T-helper 2 cell treated with Interferon-gamma antibody and Interleukin-4, amounts not matched to agents 100 ng/mL and 5 ng/mL, for 36 hours (primary cell): ENCODE measurements around the gene AMIGO3. TPM values are rescaled to one million over a fixed set of nuclear protein-coding genes. Genes with fewer than 3 reads are reported as not detected.
"Not testable (repeated sequence)": the region's sequence is repeated elsewhere in the genome, so short reads cannot be mapped to it uniquely, and the experiment has no call there.

Experiments used
- intact Hi-C: fragments of 100-400 bp; cut with micrococcal nuclease; formaldehyde crosslinking; loops from one replicate; pipeline ENCODE4 v1.15.1; 2023
- total RNA-seq: library from RNA; stranded (reverse); gene quantifications from 2 replicates; pipeline ENCODE4 v1.2.3, GENCODE V29; 2022

AMIGO3 gene
- total RNA-seq, 1 donor from 2014 or later, result 0.27 TPM

- intact Hi-C loops, result loop anchor here (1.0 kb wide), 1 partner anchor 16 kb away; the partner anchor contains the start of gene APEH
Observed at GRCh38 chr3:49689908-49690624, 29.4 kb downstream of the AMIGO3 start.

DNA sequence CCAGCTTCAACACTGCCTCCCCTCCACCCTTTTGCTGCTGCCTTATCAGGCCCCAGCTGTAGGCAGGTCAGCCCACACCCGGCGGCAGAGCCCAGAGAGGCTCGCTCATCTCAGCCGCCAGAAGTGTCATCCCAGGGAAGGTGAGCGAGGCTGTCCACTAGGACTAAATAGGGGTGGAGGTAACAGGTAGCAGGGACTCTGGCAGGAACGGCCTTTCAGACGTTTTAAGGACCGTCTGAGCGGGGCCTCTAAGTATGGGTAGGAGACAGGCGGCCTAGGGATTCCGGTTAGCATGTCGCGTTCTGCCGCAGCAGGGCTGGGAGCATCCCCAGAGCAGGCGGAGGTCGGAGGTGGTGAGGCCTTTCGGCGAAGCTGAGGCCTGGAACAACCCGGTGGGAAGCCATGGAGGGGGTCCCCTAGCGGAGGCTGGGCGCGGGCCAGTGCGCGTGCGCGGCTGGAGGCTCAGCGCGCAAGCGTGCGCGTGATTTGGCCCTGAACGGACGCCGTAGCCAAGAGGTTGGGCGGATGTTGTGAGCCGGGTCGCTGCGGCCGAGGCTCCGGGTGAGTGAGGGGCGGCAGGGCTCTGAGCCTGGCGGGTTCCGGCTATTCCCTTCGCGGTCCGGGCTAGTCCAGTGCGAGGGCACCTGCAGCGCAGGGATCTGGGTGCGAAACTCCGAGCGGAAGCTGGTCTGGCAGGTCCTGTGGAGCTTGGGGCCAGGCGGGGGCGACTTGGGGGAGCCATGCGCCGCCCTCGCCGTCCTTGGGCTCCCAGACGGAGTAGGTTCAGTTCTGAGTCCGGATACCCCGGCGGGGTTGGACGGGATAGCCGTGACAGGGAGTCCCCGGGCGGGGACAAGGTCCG is 30.2 kb downstream of the AMIGO3 start, which contains the start of the genes MST1 and RNF123:
Gene MST1 (minus strand): TSS at position 429 of the 862 bp plus-strand sequence. CDS start 783 bp downstream, outside the sequence.
Gene RNF123 (plus strand): TSS at position 512 of the 862 bp plus-strand sequence. CDS start 1,609 bp downstream, outside the sequence.
- intact Hi-C loops, result loop anchor here (1.0 kb wide), 1 partner anchor 15 kb away; the partner anchor contains the start of gene APEH

- intact Hi-C loops, result loop anchor here (1.0 kb wide), 1 partner anchor 14 kb away; the partner anchor contains the start of gene APEH
Observed at GRCh38 chr3:49688338-49689045, 31.0 kb downstream of the AMIGO3 start.

- intact Hi-C loops, result not testable (repeated sequence)
Observed at GRCh38 chr3:49687424-49687795, 32.1 kb downstream of the AMIGO3 start.

DNA sequence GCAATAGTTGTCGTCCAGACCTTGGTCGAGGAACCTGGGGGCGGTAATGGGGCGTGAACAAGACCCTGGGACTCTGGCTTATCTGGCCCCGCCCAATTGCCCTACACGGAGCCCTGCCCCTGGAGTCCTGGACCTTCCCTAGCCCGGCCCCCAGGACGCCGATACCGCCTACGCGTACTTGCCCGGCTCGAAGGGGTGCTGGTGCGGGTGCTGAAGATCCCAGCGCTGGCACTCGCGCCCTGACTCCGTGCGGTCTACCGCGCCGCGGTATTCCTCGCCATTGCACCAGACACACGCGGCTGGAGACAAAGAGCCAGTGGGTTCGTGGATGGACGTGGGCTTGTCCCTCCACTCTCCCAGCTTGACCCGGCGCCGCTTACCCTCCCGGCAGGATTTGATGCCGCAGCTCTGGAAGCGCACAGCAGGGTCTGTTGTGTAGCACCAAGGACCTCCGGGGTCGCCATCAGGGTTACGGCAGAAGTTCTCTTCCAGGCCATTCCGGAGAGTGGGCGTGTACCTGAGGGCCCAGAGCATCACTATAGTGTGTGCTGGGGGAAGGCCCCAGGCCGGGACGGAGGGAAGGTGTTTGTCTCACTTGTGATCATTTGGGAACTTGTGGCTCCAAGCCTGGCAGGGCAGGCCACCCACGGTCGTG is 32.6 kb downstream of the AMIGO3 start:
- intact Hi-C loops, result not testable (repeated sequence)

GRCh38 chr3:49686346-49686745 is 33.1 kb downstream of the AMIGO3 start:
- intact Hi-C loops, result not testable (repeated sequence)

DNA sequence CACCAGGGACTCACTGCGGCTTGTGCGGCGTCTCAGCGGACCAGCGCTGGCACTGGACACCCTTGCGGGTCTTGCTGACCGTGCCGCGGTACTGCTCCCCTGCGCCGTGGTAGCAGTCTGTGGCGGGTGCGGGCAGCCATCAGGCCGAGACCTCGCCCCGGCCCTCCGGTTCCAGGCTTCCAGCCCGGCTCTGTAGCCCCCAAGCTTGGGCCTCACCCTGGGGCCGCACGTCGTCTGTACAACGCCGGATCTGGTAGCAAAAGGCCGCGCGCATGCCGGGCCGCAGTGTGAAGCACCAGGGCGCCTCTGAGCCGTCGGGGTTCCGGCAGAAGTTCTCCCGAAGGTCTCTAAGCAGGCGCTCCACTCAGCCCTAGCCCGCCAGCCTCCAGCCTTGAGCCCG is 33.6 kb downstream of the AMIGO3 start:
- intact Hi-C loops, result not testable (repeated sequence)

- intact Hi-C loops, result not testable (repeated sequence)
Observed at GRCh38 chr3:49685103-49685502, 34.4 kb downstream of the AMIGO3 start.

- intact Hi-C loops, result not testable (repeated sequence)
Observed at GRCh38 chr3:49684453-49684852, 35.0 kb downstream of the AMIGO3 start.

DNA sequence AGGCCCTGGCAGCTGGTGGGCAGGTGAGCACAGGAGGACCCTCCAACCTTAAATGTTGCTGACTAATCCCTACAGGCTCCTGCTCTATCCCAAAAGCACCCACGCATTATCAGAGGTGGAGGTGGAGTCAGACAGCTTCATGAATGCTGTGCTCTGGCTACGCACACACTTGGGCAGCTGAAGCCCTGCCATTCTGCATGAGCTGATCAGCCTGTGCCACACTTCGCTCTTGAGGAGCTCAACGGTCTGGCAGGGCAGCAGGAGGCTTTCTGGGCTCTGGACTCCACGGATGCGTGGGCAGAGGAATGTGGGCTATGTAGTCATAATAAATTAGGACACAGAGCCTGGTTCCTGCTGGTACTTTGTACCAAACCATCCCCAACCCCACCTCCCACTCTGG is 36.3 kb downstream of the AMIGO3 start:
- intact Hi-C loops, result no loop called here

DNA sequence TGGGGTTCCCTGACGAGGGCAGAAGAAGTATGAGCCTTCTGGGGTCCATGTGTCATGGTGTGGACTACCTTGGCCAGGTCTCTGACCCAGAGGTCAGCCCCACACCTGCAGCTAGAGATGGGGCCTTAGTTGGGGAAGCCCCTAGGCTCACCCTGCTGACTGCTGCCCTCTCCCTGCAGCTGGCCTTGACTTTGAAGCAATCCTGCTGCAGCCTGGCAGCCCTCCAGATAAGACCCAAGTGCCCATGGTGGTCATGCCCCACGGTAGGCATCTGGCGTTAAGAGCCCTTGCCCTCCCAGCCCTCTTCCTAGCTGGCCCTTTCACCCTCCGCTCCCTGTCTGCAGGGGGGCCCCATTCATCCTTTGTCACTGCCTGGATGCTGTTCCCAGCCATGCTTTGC is 37.9 kb downstream of the AMIGO3 start:
- intact Hi-C loops, result no loop called here

DNA sequence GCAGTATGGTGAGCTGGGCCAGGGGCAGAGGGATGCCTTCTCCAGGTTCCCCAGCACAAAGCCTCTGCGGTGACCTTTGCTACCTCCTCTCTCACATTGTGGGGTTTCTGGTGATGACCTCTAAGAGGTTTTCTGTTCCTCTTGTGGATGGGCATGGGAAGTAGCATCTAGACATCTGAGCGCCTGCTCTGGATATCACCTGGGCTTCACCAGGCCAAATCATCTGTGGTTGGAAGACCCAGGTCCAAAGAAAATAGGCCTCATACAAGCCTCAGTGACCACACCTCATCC is 38.3 kb downstream of the AMIGO3 start:
- intact Hi-C loops, result no loop called here

DNA sequence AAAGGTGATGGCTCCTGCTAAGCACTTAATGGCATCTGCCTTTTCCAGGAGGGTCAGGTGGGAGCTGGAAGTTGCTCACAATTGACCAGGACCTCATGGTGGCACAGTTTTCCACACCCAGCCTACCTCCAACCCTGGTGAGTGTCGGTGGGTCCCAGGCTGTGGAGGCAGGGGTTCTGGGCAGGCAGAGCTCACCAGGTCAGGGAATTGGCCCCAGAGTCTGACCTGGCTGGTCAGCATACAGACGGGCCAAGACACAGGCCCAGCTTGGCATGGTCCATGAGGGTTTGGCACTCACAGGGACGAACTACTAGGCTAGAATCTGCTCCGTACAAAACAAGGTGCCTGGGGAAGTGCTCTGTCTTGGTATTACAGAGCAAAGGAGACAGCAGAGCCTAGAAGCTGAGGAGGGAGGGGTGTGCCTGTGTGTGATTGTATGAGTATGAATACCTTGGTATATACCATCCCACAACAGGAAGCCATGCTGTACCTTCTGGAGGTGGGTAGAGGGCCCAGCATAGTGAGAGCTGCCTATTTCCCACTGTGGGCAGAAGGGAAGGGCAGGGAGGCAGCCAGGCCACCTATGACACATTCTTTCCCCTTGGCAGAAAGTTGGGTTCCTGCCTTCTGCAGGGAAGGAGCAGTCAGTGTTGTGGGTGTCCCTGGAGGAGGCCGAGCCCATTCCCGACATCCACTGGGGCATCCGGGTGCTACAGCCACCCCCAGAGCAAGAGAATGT is 38.8 kb downstream of the AMIGO3 start:
- intact Hi-C loops, result no loop called here

GRCh38 chr3:49675912-49676311 is 43.6 kb downstream of the AMIGO3 start:
- intact Hi-C loops, result no loop called here

GRCh38 chr3:49674497-49674983 is 44.9 kb downstream of the AMIGO3 start:
- intact Hi-C loops, result loop anchor here (1.0 to 5.0 kb wide), 6 partner anchors 15 to 563 kb away; partner anchors contain the start of genes AMIGO3, DAG1, GMPPB and GNAI2

- intact Hi-C loops, result loop anchor here (1.0 to 5.0 kb wide), 6 partner anchors 15 to 563 kb away; partner anchors contain the start of genes AMIGO3, DAG1, GMPPB and GNAI2
Observed at GRCh38 chr3:49673715-49674496, 45.6 kb downstream of the AMIGO3 start, which contains the start of gene APEH. Gene APEH, plus strand, starts transcription at chr3:49674351. Its CDS starts 51 bp downstream, at chr3:49674402.

GRCh38 chr3:49673121-49673714 is 46.3 kb downstream of the AMIGO3 start:
- intact Hi-C loops, result loop anchor here (5.0 kb wide), 3 partner anchors 201 to 564 kb away; partner anchors contain the start of genes DAG1, GNAI2 and USP4
